Gastroesophageal sphincter (tissue), 4 donors: ENCODE data around the gene NLGN1. TPM values are rescaled to one million over a fixed set of nuclear protein-coding genes. Genes with fewer than 3 reads are reported as not detected.

Experiments
- ATAC-seq: fragments of 150-250 bp; one replicate; pipeline ENCODE4 v1.9.1; 2016; ENCODE audit warnings: mild to moderate bottlenecking, moderate library complexity
- H3K27ac ChIP-seq, 4 donors: fragments of 200-600 bp; sonication (generic) in 3 of 4; 1 replicate in 3 of 4; 2 replicates in 1 of 4; pipeline ENCODE4 v1.5.1; 2016 to 2019
- H3K27me3 ChIP-seq: fragments of 200-600 bp; sonication (generic); one replicate; pipeline ENCODE4 v1.5.1; 2019
- H3K36me3 ChIP-seq, 2 donors: fragments of 200-600 bp; sonication (generic); one replicate each; pipeline ENCODE4 v1.5.1; 2019; ENCODE audit warnings: control low read depth in 1 of 2
- H3K4me1 ChIP-seq, 3 donors: fragments of 200-600 bp; sonication (generic); 1 replicate in 2 of 3; 2 replicates in 1 of 3; pipeline ENCODE4 v1.5.1; 2016 to 2019; ENCODE audit warnings: control low read depth in 2 of 3
- H3K4me3 ChIP-seq, 2 donors: fragments of 200-600 bp; sonication (generic); one replicate each; pipeline ENCODE4 v1.5.1; 2019; ENCODE audit warnings: mild to moderate bottlenecking in 1 of 2, moderate library complexity in 1 of 2
- H3K9me3 ChIP-seq, 3 donors: fragments of 200-600 bp; sonication (generic); one replicate each; pipeline ENCODE4 v1.5.1; 2017 to 2019; ENCODE audit warnings: control low read depth in 2 of 3
- EP300 ChIP-seq: sonication (generic); formaldehyde crosslinking; IDR thresholded peaks from one replicate; pipeline ENCODE4 v1.6.1; 2017; ENCODE audit warnings: antibody characterized with exemption, mild to moderate bottlenecking
- POLR2A ChIP-seq, 2 donors: fragments of 450-650 bp; IDR thresholded peaks; one replicate each; pipeline ENCODE4 v1.6.1; 2017; ENCODE audit warnings: antibody characterized with exemption in 2 of 2, mild to moderate bottlenecking in 2 of 2, moderate library complexity in 1 of 2
- POLR2AphosphoS5 ChIP-seq: sonication (generic); formaldehyde crosslinking; IDR thresholded peaks from one replicate; pipeline ENCODE4 v1.6.1; 2017; ENCODE audit warnings: antibody characterized with exemption
- WGBS, 2 donors: methylation state at CpG; one replicate each; pipeline ENCODE4 v1.1.5; 2018; ENCODE audit warnings: low coverage in 1 of 2; 5-methylcytosine and 5-hydroxymethylcytosine counted together
- total RNA-seq, 4 donors: library from RNA; depleted of rRNA; stranded (reverse); fragments of >200 nt; gene quantifications; one replicate each; pipeline ENCODE4 v1.1.0, GENCODE V29; 2016
- TF ChIP-seq, protein P1 (sequence below), 4 experiments: fragments of 200-600 bp in 2 of 4; fragments of 450-650 bp in 2 of 4; sonication (generic) in 1 of 4; IDR thresholded peaks; one replicate each; pipeline ENCODE4 v1.5.1; 2017 to 2019; ENCODE audit warnings: antibody characterized with exemption in 4 of 4, mild to moderate bottlenecking in 2 of 4, moderate library complexity in 2 of 4

NLGN1 gene
- total RNA-seq, 4 donors from 2014 or later = 13.4 to 26.4 (median 24.0) TPM

GRCh38 chr3:174233511-174233910, 836.0 kb downstream of the NLGN1 start:
- Histone ChIP-seq H3K27ac (no peak overlapping the region), H3K9me3 (no peaks in the 10 kb centered on the region), H3K4me1 (no peaks in the 10 kb centered on the region), H3K27me3 (no peaks in the 10 kb centered on the region), H3K36me3 (no peaks in the 10 kb centered on the region), H3K4me3 (no peak overlapping the region)
- WGBS, 2 donors = 92 to 98% methylated on average over 2 of the region's 2 CpGs
- no peak for TF ChIP-seq EP300
- no peak for ATAC-seq

DNA sequence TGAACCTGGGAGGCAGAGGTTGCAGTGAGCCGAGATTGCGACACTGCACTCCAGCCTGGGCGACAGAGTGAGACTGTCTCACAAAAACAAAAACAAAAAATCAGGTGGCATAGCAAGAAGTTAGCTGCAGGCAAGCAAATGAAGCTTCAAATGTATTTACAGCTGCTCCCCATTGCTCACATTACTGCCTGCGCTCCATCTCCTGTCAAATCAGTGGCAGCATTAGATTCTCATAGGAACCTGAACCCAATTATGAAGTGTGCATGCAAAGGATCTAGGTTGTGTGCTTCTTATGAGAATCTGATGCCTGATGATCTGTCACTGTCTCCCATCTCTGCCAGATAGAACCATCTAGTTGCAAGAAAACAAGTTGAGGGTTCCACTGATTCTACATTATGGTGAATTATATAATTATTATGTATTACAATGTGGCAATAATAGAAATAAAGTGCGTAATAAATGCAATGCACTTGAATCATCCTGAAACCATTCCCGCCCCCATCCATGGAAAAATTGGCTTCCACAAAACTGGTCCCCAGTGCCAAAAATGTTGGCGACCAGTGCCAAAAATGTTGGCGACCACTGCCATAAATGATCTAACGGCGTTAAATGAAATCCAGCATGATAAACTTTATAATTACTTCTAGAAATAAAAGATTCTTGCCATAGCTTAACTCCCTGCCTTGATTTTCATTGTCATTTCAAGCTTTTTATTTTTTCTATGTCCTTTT, 844.9 kb downstream of the NLGN1 start:
- H3K4me3 ChIP-seq = no peak overlapping the region
- H3K4me1 ChIP-seq = peaks cover 0 to 22% (median 2%) of the 10 kb centered on the region in 3 donors
- no peaks in the 10 kb centered on the region for H3K9me3 ChIP-seq
- ATAC-seq = no peak
- no peaks in the 10 kb centered on the region for H3K27me3 ChIP-seq
- peak overlapping the region in 2 of 4 donors; percentile 2 to 8 for H3K27ac ChIP-seq
- WGBS, 2 donors = 44 to 64% methylated on average over 7 to 9 of the region's 10 CpGs
- no peaks in the 10 kb centered on the region for H3K36me3 ChIP-seq
- no peak for TF ChIP-seq POLR2AphosphoS5
- TF ChIP-seq POLR2A (IDR thresholded peaks at IDR 0.05) = no peak
- TF ChIP-seq, protein P1, sequence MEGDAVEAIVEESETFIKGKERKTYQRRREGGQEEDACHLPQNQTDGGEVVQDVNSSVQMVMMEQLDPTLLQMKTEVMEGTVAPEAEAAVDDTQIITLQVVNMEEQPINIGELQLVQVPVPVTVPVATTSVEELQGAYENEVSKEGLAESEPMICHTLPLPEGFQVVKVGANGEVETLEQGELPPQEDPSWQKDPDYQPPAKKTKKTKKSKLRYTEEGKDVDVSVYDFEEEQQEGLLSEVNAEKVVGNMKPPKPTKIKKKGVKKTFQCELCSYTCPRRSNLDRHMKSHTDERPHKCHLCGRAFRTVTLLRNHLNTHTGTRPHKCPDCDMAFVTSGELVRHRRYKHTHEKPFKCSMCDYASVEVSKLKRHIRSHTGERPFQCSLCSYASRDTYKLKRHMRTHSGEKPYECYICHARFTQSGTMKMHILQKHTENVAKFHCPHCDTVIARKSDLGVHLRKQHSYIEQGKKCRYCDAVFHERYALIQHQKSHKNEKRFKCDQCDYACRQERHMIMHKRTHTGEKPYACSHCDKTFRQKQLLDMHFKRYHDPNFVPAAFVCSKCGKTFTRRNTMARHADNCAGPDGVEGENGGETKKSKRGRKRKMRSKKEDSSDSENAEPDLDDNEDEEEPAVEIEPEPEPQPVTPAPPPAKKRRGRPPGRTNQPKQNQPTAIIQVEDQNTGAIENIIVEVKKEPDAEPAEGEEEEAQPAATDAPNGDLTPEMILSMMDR (IDR thresholded peaks at IDR 0.05) = no peak
- no peak for TF ChIP-seq EP300

DNA sequence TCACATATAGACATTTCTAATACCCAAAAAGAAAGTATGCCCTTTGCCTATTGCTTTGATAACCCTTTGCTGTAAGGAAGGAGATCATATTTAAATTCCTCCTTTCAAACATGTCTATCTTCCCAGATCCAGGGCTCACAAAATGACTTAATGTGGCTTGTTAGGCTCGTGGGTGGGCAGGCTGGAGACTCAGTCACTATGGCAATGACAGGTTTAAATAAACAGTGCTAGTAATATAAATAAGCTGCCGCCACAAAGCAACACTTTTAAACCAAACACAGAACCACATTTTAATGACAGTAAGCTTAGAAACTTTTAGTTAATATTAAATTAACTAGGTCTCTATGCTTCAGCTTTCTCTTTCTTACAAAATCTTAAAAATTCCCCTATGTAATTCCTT, 845.6 kb downstream of the NLGN1 start:
- Histone ChIP-seq H3K36me3 (no peaks in the 10 kb centered on the region), H3K4me1 (peaks cover 0 to 22% (median 2%) of the 10 kb centered on the region in 3 donors), H3K27me3 (no peaks in the 10 kb centered on the region), H3K27ac (peak overlapping the region in 2 of 4 donors; percentile 2 to 8), H3K9me3 (no peaks in the 10 kb centered on the region), H3K4me3 (no peak overlapping the region)
- ATAC-seq = no peak
- WGBS, 2 donors = 10 to 14% methylated on average over 2 of the region's 2 CpGs
- TF ChIP-seq EP300 = no peak
- TF ChIP-seq POLR2A (IDR thresholded peaks at IDR 0.05) = no peak
- TF ChIP-seq, protein P1 (IDR thresholded peaks at IDR 0.05) = no peak
- no peak for TF ChIP-seq POLR2AphosphoS5

- Histone ChIP-seq H3K4me3 (no peak overlapping the region), H3K4me1 (peaks cover 0 to 32% (median 2%) of the 10 kb centered on the region in 3 donors), H3K27ac (no peak overlapping the region), H3K36me3 (no peaks in the 10 kb centered on the region), H3K27me3 (no peaks in the 10 kb centered on the region), H3K9me3 (no peaks in the 10 kb centered on the region)
- TF ChIP-seq, protein P1 (IDR thresholded peaks at IDR 0.05) = no peak
- TF ChIP-seq POLR2AphosphoS5 (no peak), EP300 (no peak), POLR2A (IDR thresholded peaks at IDR 0.05) (no peak)
- ATAC-seq = no peak
- WGBS, 2 donors = 44% methylated on average over 1 of the region's 1 CpG; no CpG with 5 or more reads in 1 of the 2 donors
Measured at GRCh38 chr3:174247687-174248152, 850.2 kb downstream of the NLGN1 start.

GRCh38 chr3:174251681-174252080, 854.1 kb downstream of the NLGN1 start:
- Histone ChIP-seq H3K4me1 (peaks cover 0 to 25% (median 0%) of the 10 kb centered on the region in 3 donors), H3K27me3 (no peaks in the 10 kb centered on the region), H3K4me3 (no peak overlapping the region), H3K27ac (no peak overlapping the region), H3K36me3 (no peaks in the 10 kb centered on the region), H3K9me3 (no peaks in the 10 kb centered on the region)
- no peak for TF ChIP-seq EP300
- no peak for TF ChIP-seq POLR2A (IDR thresholded peaks at IDR 0.05)
- TF ChIP-seq, protein P1 (IDR thresholded peaks at IDR 0.05) = no peak
- TF ChIP-seq POLR2AphosphoS5 = no peak
- ATAC-seq = no peak
- 7 to 19% methylated on average over 1 of the region's 1 CpG for WGBS, 2 donors
